IMR-90 (cell line): ENCODE results near the gene RPTOR.

Experiments used
- CHD1 ChIP-seq: IDR thresholded peaks from 2 replicates; pipeline ENCODE4 v1.6.1; 2012; ENCODE audit warnings: low read depth, low read length, improper control_type of control experiment
- CTCF ChIP-seq: conservative IDR thresholded peaks from 2 replicates; pipeline ENCODE4 v1.5.1; 2012; ENCODE audit warnings: mild to moderate bottlenecking, low read depth, low read length, improper control_type of control experiment
- MAFK ChIP-seq: IDR thresholded peaks from 2 replicates; pipeline ENCODE4 v1.6.1; 2012; ENCODE audit warnings: low read depth, low read length, improper control_type of control experiment
- NFE2L2 ChIP-seq: fragments of 150-350 bp; IDR thresholded peaks from 2 replicates; pipeline ENCODE4 v1.6.1; 2016; ENCODE audit warnings: low read depth, mild to moderate bottlenecking, low read length
- RAD21 ChIP-seq: IDR thresholded peaks from 2 replicates; pipeline ENCODE4 v1.6.1; 2012; ENCODE audit warnings: low read length, improper control_type of control experiment
- RCOR1 ChIP-seq: IDR thresholded peaks from 2 replicates; pipeline ENCODE4 v1.6.1; 2012; ENCODE audit warnings: mild to moderate bottlenecking, low read length, improper control_type of control experiment; ENCODE audit not compliant: insufficient replicate concordance

GRCh38 chr17:80837711-80838110 lies 293.1 kb downstream of the RPTOR start:
- TF ChIP-seq CTCF (no peak), RAD21 (no peak), NFE2L2 (no peak), CHD1 (no peak), RCOR1 (no peak), MAFK (no peak)
